OCI-LY3 (cell line): ENCODE measurements around the gene GPR162.

Experiments
- H2AFZ ChIP-seq: fragments of 200-600, 300-600 bp; shearing (Covaris generic); 2 replicates; pipeline ENCODE4 v1.6.0; 2014; ENCODE audit warnings: antibody characterized with exemption, low read depth, low read length
- H3K27ac ChIP-seq: fragments of 200-600, 300-600 bp; sonication (generic); 2 replicates; pipeline ENCODE4 v1.5.1; 2014; ENCODE audit warnings: mild to moderate bottlenecking, low read length, moderate library complexity, mixed read lengths
- H3K27me3 ChIP-seq: fragments of 200-600, 300-600 bp; sonication (generic); 2 replicates; pipeline ENCODE4 v1.6.1; 2014; ENCODE audit warnings: low read depth, low read length, mixed read lengths
- H3K36me3 ChIP-seq: fragments of 200-600, 300-600 bp; sonication (generic); replicated peaks from 2 replicates; pipeline ENCODE3; 2014; ENCODE audit warnings: low read depth, low read length, mixed read lengths
- H3K4me1 ChIP-seq: fragments of 300-600, 200-600 bp; sonication (generic); 2 replicates; pipeline ENCODE4 v1.6.1; 2014; ENCODE audit warnings: low read length, mixed read lengths
- H3K4me2 ChIP-seq: fragments of 200-600, 300-600 bp; sonication (generic); 2 replicates; pipeline ENCODE4 v1.6.1; 2014; ENCODE audit warnings: low read length, mixed read lengths
- H3K4me3 ChIP-seq: fragments of 300-600, 200-600 bp; sonication (generic); 2 replicates; pipeline ENCODE4 v1.5.1; 2014; ENCODE audit warnings: antibody characterized with exemption, mild to moderate bottlenecking, low read length, moderate library complexity
- H3K79me2 ChIP-seq: fragments of 300-600, 200-600 bp; shearing (Covaris generic); 2 replicates; pipeline ENCODE4 v1.6.1; 2014; ENCODE audit warnings: mild to moderate bottlenecking, low read length, mixed read lengths
- H3K9ac ChIP-seq: fragments of 300-600, 200-600 bp; shearing (Covaris generic); 2 replicates; pipeline ENCODE4 v1.6.0; 2014; ENCODE audit warnings: mild to moderate bottlenecking, low read length, moderate library complexity
- H3K9me3 ChIP-seq: fragments of 200-600, 300-600 bp; shearing (Covaris generic); 2 replicates; pipeline ENCODE4 v1.6.1; 2014; ENCODE audit warnings: low read length, mixed read lengths; ENCODE audit not compliant: insufficient read depth
- H4K20me1 ChIP-seq: fragments of 200-600, 300-600 bp; sonication (generic); 2 replicates; pipeline ENCODE4 v1.6.1; 2016; ENCODE audit warnings: low read length, mixed read lengths; ENCODE audit not compliant: insufficient read depth
- EZH2phosphoT487 ChIP-seq: fragments of 200-600 bp; shearing (Covaris generic); IDR thresholded peaks from 2 replicates; pipeline ENCODE4 v1.6.1; 2018; ENCODE audit warnings: antibody characterized with exemption, mixed run types, low read depth
- TF ChIP-seq, protein P1 (sequence below): fragments of 200-600, 300-600 bp; sonication (generic); IDR thresholded peaks from 2 replicates; pipeline ENCODE4 v1.5.1; 2014; ENCODE audit warnings: antibody characterized with exemption, low read length, low read depth

The GPR162 gene, protein sequence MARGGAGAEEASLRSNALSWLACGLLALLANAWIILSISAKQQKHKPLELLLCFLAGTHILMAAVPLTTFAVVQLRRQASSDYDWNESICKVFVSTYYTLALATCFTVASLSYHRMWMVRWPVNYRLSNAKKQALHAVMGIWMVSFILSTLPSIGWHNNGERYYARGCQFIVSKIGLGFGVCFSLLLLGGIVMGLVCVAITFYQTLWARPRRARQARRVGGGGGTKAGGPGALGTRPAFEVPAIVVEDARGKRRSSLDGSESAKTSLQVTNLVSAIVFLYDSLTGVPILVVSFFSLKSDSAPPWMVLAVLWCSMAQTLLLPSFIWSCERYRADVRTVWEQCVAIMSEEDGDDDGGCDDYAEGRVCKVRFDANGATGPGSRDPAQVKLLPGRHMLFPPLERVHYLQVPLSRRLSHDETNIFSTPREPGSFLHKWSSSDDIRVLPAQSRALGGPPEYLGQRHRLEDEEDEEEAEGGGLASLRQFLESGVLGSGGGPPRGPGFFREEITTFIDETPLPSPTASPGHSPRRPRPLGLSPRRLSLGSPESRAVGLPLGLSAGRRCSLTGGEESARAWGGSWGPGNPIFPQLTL

DNA sequence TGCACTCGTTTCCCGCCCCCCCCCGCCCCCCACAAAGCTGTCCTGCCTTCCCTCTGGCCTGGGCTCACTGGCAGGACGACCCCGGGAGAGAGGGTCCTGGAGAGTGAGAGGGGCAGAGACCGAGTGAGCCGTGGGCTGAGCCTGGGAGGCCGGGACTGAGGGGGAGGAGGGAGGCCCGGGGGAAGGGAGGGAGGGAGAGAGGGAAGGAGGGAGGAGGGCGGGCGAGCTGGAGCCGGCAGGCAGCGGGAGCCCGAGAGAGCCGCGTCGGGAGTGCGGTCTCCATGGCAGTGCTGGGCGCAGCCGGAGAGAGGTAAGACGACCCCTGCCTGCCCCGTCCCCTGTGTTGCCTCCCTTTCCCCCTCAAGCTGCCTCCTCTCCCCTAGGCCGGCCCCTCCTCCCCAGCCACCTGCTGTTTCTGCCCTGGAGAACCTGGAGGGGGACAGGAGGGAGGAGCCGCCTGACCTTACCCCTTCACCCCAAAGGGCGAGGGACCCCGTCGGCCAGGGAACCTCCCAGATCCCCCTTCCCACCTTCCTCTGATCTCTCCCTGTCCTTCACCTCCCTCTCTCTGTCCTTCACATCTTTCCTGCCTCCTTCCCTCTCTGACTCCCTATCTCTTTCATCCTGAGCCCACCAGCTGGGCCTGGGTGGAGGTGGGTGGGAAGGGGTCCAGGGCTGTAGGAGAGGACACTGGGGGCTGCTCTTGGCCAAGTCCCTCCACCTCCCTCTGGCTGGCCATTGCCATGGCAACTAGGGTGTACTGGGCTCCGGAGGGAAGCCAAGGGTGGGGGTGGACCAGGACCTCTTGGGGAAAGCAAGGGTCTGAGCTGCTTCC, at the start of gene GPR162:
Gene GPR162, plus strand, starts transcription at position 231 of the 835 bp plus-strand sequence. CDS start 2,078 bp downstream, outside the sequence.
- H3K4me2 ChIP-seq, result peak within 1 kb of the TSS; percentile 7; the same call in 1 of the 2 replicates
- H3K27ac ChIP-seq, result no peak within 1 kb of the TSS
- no peak within 1 kb of the TSS for H2AFZ ChIP-seq
- H3K36me3 ChIP-seq, result no peaks in the 10 kb centered on the region
- H3K79me2 ChIP-seq, result no peaks in the 10 kb centered on the region
- no peaks in the 10 kb centered on the region for H4K20me1 ChIP-seq
- no peak within 1 kb of the TSS for H3K4me3 ChIP-seq
- H3K27me3 ChIP-seq, result peaks cover 42% of the 10 kb centered on the region
- no peak within 1 kb of the TSS for H3K9ac ChIP-seq
- TF ChIP-seq, protein P1, sequence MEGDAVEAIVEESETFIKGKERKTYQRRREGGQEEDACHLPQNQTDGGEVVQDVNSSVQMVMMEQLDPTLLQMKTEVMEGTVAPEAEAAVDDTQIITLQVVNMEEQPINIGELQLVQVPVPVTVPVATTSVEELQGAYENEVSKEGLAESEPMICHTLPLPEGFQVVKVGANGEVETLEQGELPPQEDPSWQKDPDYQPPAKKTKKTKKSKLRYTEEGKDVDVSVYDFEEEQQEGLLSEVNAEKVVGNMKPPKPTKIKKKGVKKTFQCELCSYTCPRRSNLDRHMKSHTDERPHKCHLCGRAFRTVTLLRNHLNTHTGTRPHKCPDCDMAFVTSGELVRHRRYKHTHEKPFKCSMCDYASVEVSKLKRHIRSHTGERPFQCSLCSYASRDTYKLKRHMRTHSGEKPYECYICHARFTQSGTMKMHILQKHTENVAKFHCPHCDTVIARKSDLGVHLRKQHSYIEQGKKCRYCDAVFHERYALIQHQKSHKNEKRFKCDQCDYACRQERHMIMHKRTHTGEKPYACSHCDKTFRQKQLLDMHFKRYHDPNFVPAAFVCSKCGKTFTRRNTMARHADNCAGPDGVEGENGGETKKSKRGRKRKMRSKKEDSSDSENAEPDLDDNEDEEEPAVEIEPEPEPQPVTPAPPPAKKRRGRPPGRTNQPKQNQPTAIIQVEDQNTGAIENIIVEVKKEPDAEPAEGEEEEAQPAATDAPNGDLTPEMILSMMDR, result no peak
- TF ChIP-seq EZH2phosphoT487, result no peak
- H3K4me1 ChIP-seq, result no peaks in the 10 kb centered on the region
- H3K9me3 ChIP-seq, result no peaks in the 10 kb centered on the region

DNA sequence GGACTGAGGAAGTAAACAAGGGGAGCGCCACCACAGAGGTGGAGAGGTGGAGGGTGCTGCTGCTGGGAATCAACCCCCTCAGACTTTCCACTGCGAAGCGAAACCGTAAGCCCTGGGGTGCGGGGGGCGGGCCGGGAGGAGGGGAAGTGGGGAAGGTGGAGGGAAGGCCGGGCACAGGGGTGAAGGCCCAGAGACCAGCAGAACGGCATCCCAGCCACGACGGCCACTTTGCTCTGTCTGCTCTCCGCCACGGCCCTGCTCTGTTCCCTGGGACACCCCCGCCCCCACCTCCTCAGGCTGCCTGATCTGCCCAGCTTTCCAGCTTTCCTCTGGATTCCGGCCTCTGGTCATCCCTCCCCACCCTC, 49.3 kb upstream of the GPR162 start, which contains the start of gene LAG3:
Gene LAG3, plus strand, starts transcription at position 190 of the 365 bp plus-strand sequence. CDS start 333 bp downstream, outside the sequence.
- Histone ChIP-seq H3K4me2 (peak within 1 kb of the TSS; percentile 78), H3K27me3 (peaks cover 57% of the 10 kb centered on the region), H3K9me3 (no peaks in the 10 kb centered on the region), H3K9ac (peak within 1 kb of the TSS; percentile 44), H3K36me3 (no peaks in the 10 kb centered on the region), H3K4me3 (peak within 1 kb of the TSS; percentile 64), H4K20me1 (no peaks in the 10 kb centered on the region), H3K79me2 (no peaks in the 10 kb centered on the region), H2AFZ (0 out of 2 replicates have a peak within 1 kb of the TSS, but pooled peaks have one; percentile 42), H3K4me1 (peaks cover 47% of the 10 kb centered on the region), H3K27ac (no peak within 1 kb of the TSS)
- TF ChIP-seq, protein P1, result no peak
- no peak for TF ChIP-seq EZH2phosphoT487

DNA sequence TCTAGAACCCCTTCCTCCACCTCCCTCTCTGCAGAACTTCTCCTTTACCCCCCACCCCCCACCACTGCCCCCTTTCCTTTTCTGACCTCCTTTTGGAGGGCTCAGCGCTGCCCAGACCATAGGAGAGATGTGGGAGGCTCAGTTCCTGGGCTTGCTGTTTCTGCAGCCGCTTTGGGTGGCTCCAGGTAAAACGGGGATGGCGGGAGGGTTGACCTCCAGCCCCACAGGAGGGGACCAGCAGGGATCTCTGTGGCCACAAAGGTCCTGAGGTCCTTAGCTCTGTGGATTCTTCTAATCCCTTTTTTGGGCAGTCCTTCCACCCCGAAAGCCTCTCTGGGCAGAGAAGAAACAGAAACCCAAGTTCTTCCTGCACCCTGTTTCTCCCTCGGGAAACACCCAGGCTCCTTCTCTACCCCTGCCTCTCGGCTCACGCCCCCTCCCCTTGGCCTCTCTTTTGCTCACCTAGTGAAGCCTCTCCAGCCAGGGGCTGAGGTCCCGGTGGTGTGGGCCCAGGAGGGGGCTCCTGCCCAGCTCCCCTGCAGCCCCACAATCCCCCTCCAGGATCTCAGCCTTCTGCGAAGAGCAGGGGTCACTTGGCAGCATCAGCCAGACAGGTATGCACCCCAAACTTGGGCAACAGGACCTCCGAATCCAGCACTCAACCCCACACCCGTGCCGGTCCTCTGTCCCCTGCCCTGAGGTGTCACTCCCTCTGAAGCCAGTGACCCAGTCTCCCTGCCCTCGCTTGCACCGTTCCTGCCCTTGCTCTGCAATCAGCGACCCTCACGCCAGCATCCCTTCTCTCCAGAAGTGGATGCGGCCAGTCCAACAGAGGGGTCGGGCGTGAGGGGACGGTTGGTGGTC, 48.7 kb upstream of the GPR162 start:
- Histone ChIP-seq H2AFZ (0 out of 2 replicates have a peak overlapping the region, but pooled peaks have one; percentile 42), H4K20me1 (no peaks in the 10 kb centered on the region), H3K4me3 (peak overlapping the region; percentile 64), H3K36me3 (no peaks in the 10 kb centered on the region), H3K4me1 (peaks cover 50% of the 10 kb centered on the region), H3K4me2 (peak overlapping the region; percentile 78), H3K9me3 (no peaks in the 10 kb centered on the region), H3K27me3 (peaks cover 57% of the 10 kb centered on the region), H3K27ac (no peak overlapping the region), H3K9ac (peak overlapping the region; percentile 44), H3K79me2 (no peaks in the 10 kb centered on the region)
- TF ChIP-seq, protein P1, result no peak
- TF ChIP-seq EZH2phosphoT487, result no peak
